ENCODE data around the gene LNPEP. TPM values are rescaled to one million over a fixed set of nuclear protein-coding genes. Genes with fewer than 3 reads are reported as not detected.

LNPEP gene
- total RNA-seq, 1 donor from 2014 or later: 30.3 TPM

GRCh38 chr5:96909003-96909402, 26.9 kb upstream of the LNPEP start:
- Histone ChIP-seq H3K36me3 (ENCODE audit: control insufficient read depth, insufficient read depth, low read length) (no peaks in the 10 kb centered on the region), H3K4me3 (ENCODE audit: low read depth, low read length) (no peak overlapping the region), H3K27me3 (ENCODE audit: control insufficient read depth, insufficient read depth, low read length) (no peaks in the 10 kb centered on the region)
- no peak for DNase-seq (ENCODE audit: low read depth)
- no peak for FAIRE-seq
- no peak for TF ChIP-seq CTCF (IDR thresholded peaks at IDR 0.05; ENCODE audit: insufficient read depth, low read length, severe bottlenecking)

- H3K36me3 ChIP-seq (ENCODE audit: control insufficient read depth, insufficient read depth, low read length): no peaks in the 10 kb centered on the region
- H3K4me3 ChIP-seq (ENCODE audit: low read depth, low read length): no peak overlapping the region
- FAIRE-seq (no peak), DNase-seq (ENCODE audit: low read depth) (no peak)
- no peaks in the 10 kb centered on the region for H3K27me3 ChIP-seq (ENCODE audit: control insufficient read depth, insufficient read depth, low read length)
- no peak for TF ChIP-seq CTCF (IDR thresholded peaks at IDR 0.05; ENCODE audit: insufficient read depth, low read length, severe bottlenecking)
Measured at GRCh38 chr5:96909435-96909834, 26.4 kb upstream of the LNPEP start.

- no peak for DNase-seq (ENCODE audit: low read depth)
- Histone ChIP-seq H3K27me3 (ENCODE audit: control insufficient read depth, insufficient read depth, low read length) (no peaks in the 10 kb centered on the region), H3K36me3 (ENCODE audit: control insufficient read depth, insufficient read depth, low read length) (no peaks in the 10 kb centered on the region), H3K4me3 (ENCODE audit: low read depth, low read length) (no peak overlapping the region)
- TF ChIP-seq CTCF (IDR thresholded peaks at IDR 0.05; ENCODE audit: insufficient read depth, low read length, severe bottlenecking): no peak
- no peak for FAIRE-seq
Measured at GRCh38 chr5:96911139-96911538, 24.7 kb upstream of the LNPEP start.

GRCh38 chr5:96913233-96913632, 22.6 kb upstream of the LNPEP start:
- Histone ChIP-seq H3K27me3 (ENCODE audit: control insufficient read depth, insufficient read depth, low read length) (no peaks in the 10 kb centered on the region), H3K4me3 (ENCODE audit: low read depth, low read length) (no peak overlapping the region), H3K36me3 (ENCODE audit: control insufficient read depth, insufficient read depth, low read length) (no peaks in the 10 kb centered on the region)
- no peak for TF ChIP-seq CTCF (IDR thresholded peaks at IDR 0.05; ENCODE audit: insufficient read depth, low read length, severe bottlenecking)
- no peak for FAIRE-seq
- no peak for DNase-seq (ENCODE audit: low read depth)

GRCh38 chr5:96919754-96920197, 16.1 kb upstream of the LNPEP start:
- no peaks in the 10 kb centered on the region for H3K36me3 ChIP-seq (ENCODE audit: control insufficient read depth, insufficient read depth, low read length)
- no peaks in the 10 kb centered on the region for H3K27me3 ChIP-seq (ENCODE audit: control insufficient read depth, insufficient read depth, low read length)
- H3K4me3 ChIP-seq (ENCODE audit: low read depth, low read length): no peak overlapping the region
- DNase-seq (ENCODE audit: low read depth) (no peak), FAIRE-seq (no peak)
- TF ChIP-seq CTCF (IDR thresholded peaks at IDR 0.05; ENCODE audit: insufficient read depth, low read length, severe bottlenecking): no peak

- TF ChIP-seq CTCF (IDR thresholded peaks at IDR 0.05; ENCODE audit: insufficient read depth, low read length, severe bottlenecking): no peak
- no peaks in the 10 kb centered on the region for H3K27me3 ChIP-seq (ENCODE audit: control insufficient read depth, insufficient read depth, low read length)
- FAIRE-seq (no peak), DNase-seq (ENCODE audit: low read depth) (no peak)
- H3K4me3 ChIP-seq (ENCODE audit: low read depth, low read length): no peak overlapping the region
- H3K36me3 ChIP-seq (ENCODE audit: control insufficient read depth, insufficient read depth, low read length): no peaks in the 10 kb centered on the region
Measured at GRCh38 chr5:96920744-96921355, 15.0 kb upstream of the LNPEP start.

Measured in bronchial epithelial cell (primary cell).